ENCODE data around the gene RHOA.

Gene RHOA

DNA sequence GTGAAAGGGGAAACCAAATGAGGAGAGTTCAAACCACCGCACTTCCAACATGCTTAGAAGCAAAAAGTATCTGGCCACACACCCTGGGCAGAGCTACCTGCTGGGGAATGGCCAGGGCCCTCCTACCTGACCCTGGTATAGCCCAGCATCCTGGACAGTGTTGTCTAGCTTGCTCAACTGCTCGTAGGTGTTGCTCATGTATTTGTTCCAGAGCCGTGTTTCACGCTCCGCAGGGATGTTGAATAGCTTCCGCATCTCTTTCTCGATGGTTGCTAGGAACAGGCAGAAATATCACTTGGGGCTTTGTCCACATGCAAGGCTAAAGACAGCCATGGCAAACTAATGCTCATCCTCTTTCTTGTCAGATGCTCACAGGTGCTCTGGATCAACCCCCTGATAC is 87.0 kb downstream of the RHOA start:
- DNase-seq (ENCODE audit: low spot score) = no peak

DNA sequence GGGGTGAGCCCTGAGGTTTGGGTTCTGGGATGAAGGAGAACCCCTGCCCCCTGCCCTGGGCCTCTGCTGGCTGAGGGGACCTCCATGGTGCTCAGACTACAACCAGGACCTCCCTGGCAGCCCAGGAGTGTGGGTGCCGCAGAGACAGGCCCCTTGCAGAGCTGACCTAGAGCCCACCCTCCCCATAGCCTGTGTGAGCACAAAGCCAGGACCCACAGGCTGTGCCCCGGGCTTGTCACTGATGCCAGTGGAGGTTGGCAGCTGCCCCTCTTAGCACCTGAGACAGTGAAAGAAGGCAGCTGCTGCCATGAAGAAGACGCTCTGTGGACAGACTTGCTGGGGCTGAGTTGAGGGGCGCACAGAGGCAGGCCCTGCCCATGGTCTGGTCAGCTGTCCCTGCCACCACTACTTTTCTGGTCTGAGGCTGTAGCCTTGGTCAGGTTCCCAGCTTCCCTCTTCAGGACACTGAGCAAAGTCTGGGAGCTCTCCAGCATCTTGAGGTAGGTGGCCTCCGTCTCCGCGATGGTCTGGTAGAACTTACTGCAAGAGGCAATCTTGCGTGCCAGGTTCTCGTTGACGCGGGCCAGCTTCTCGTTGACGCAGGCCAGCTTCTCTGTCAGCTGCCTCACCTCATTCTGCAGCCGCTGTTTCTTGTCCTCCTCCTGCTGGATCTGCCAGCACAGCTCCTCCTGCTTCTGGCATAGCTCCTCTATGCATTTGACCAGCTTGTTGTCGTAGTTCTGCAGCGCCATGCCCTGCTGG is 94.9 kb downstream of the RHOA start:
- DNase-seq (ENCODE audit: low spot score) = no peak

DNA sequence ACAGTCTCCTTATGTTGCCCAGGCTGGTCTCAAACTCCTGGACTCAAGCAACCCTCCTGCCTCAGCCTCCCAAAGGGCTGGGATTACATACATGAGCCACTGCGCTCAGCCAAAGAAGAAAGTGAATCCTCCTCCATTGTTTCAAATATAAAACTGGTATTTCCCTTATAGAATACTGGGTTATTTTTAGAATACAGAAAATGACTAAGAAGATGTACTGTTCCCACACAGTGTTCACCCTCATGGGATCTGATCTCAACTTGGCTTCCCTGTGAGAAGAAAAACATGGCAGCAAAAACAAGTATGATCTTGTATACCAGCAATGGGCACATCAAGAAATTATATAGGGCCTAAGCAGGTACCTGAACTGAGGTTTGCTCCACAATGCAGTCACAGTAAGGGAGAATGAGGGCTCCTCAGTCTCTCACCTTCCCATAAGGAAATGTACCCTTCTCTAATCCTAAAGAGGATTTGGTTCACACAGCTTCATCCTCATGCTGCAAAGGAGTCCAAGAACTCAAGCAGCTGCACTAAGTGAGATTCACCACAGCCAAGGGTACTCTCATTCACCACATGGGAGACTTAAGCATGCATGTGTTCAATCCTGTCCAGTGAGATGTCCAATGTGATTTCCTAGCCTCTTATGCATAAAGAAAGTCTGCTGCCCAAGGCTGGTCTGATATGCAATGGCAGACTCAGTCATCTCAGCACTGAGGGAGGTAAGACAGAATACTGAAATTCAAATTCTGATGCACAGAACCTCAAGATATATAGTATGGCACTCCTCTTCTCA is 97.7 kb downstream of the RHOA start:
- DNase-seq (ENCODE audit: low spot score) = no peak

DNA sequence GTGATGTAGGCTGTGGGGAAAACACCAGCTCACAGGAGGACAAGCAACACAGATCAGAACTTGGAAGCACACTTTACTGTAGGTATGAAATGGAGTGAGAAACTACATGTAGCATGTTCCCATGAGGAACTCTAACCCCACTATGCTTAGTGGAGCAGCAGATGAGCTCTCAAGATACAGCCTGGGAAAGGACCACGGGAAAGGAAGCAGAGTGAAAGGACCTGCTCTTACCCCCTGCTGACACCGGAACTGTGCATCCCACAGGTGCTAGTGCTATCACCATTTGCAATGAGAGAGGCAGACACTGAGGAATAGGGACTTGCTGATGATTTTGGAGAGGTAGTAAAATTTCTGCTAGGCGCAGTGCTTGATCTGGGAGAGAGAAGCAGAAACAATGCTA is 100.5 kb downstream of the RHOA start:
- DNase-seq (ENCODE audit: low spot score) = no peak

DNA sequence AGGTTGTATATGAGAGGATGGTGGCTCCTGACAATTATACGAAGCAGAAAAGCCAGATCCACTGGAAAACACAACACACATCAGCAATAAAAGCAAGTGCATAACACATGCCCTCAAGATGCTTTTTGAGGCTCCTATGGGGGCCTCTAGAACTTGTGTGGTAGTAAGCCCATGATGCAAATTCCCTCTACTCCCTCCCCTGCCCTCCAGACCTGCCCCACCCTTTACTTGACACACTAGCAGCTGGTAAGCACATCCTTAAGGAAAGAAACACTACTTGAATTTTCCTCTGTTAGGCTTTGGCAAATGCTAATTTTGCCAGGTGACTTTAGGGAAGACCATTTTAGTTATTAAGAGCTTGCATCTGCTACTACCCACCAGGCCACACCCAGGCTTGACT is 101.1 kb downstream of the RHOA start:
- no peak for DNase-seq (ENCODE audit: low spot score)

Measured in CD4-positive, alpha-beta T cell treated with Interleukin-2 at 100 ng/mL for 4 hours (primary cell).